ENCODE data around the gene UQCC2. TPM values are rescaled to one million over a fixed set of nuclear protein-coding genes. Genes with fewer than 3 reads are reported as not detected.

UQCC2 gene
- total and polyA plus RNA-seq, 4 donors, result 7.8 to 141 (median 48.1) TPM

DNA sequence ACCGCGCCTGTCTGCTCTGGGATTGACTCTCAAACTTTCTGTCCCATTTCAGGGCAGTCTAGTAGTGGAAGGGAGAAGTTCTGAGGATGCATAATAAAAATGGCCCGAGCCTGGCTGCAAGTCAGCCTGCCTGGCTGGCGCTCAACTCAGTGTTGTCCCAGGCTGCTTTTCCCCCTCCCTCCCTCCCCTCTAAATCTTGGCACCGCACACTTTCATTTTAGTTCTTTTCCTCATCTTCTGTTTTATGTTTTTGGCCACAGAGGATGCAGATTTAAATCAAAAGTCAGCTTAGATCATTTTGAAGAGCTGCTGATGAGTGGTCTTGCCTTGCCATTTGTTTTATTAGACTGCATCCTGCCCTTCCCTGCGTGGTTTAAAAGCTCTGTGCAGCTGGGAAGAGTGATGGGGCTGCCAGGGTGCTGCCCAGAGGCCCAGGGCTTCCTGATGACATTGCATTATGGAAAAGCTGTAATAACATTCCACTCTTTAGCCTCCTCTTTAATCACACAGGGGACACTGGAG lies 6.5 kb upstream of the UQCC2 start:
- peaks cover 7 to 44% (median 25%) of the 10 kb centered on the region in 5 donors for H3K4me1 ChIP-seq (ENCODE audit: control insufficient read depth in 5 of 5, insufficient read depth in 5 of 5, low read length in 5 of 5)

DNA sequence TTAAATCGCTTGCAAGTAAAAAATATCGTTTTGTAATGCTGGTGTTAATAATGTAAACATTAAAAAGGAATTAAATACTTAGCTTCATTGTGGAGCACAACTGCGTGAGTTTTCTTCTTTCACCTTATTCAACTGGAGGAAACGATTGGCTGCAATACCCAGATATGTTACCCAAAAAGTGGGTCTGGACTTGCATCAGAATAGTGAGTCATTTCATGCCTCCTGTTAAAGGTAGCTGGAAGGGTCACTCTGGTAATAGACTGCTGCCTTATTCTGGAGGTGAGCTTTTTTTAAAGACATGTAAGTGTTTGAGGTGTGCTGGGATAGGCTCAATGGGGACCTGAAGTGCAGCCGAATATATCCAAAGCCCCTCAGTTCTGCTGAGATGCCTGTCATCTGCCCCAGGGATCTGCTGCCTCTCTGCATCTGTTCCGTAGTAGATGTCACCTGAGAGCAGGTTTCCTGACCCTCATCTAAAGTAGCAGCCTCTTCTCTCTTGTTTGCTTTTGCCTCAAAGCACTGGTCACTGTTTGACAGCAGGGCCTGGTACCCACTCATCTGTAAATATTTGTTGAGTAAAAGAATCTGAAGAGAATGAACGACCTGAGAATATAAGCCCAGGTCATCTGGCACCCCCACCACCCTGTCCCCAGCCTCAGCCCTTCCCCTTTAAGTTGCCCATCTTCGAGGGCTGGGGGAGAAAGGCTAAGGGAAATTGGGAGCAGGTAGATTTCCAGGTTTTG lies 5.6 kb upstream of the UQCC2 start:
- no peaks in the 10 kb centered on the region for H3K27me3 ChIP-seq (ENCODE audit: control insufficient read depth in 3 of 3, insufficient read depth in 3 of 3, low read length in 2 of 3)
- ATAC-seq (ENCODE audit: insufficient read depth, low FRiP score), result no peak
- no peaks in the 10 kb centered on the region for H3K36me3 ChIP-seq (ENCODE audit: control insufficient read depth in 4 of 4, insufficient read depth in 4 of 4, low read length in 4 of 4)
- WGBS, 2 donors, result 71 to 82% methylated on average over 8 of the region's 8 CpGs
- TF ChIP-seq, protein P1, sequence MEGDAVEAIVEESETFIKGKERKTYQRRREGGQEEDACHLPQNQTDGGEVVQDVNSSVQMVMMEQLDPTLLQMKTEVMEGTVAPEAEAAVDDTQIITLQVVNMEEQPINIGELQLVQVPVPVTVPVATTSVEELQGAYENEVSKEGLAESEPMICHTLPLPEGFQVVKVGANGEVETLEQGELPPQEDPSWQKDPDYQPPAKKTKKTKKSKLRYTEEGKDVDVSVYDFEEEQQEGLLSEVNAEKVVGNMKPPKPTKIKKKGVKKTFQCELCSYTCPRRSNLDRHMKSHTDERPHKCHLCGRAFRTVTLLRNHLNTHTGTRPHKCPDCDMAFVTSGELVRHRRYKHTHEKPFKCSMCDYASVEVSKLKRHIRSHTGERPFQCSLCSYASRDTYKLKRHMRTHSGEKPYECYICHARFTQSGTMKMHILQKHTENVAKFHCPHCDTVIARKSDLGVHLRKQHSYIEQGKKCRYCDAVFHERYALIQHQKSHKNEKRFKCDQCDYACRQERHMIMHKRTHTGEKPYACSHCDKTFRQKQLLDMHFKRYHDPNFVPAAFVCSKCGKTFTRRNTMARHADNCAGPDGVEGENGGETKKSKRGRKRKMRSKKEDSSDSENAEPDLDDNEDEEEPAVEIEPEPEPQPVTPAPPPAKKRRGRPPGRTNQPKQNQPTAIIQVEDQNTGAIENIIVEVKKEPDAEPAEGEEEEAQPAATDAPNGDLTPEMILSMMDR (IDR thresholded peaks at IDR 0.05; ENCODE audit: control extremely low read depth, extremely low read depth), result no peak
- no peak overlapping the region for H3K4me3 ChIP-seq
- no peak for DNase-seq
- H3K9me3 ChIP-seq (ENCODE audit: control insufficient read depth in 4 of 4, insufficient read depth in 3 of 4, low read length in 3 of 4), result no peaks in the 10 kb centered on the region
- peaks cover 7 to 42% (median 25%) of the 10 kb centered on the region in 5 donors for H3K4me1 ChIP-seq (ENCODE audit: control insufficient read depth in 5 of 5, insufficient read depth in 5 of 5, low read length in 5 of 5)
- no peak overlapping the region for H3K9ac ChIP-seq (ENCODE audit: insufficient read depth in 1 of 2, low read length in 2 of 2)
- peak overlapping the region in 1 of 2 donors; percentile 13 for H3K27ac ChIP-seq (ENCODE audit: low read depth in 1 of 2, low read length in 1 of 2)

More for the DNA sequence above, 6.5 kb upstream of the UQCC2 start:
- Histone ChIP-seq H3K27me3 (ENCODE audit: control insufficient read depth in 3 of 3, insufficient read depth in 3 of 3, low read length in 2 of 3) (no peaks in the 10 kb centered on the region), H3K36me3 (ENCODE audit: control insufficient read depth in 4 of 4, insufficient read depth in 4 of 4, low read length in 4 of 4) (no peaks in the 10 kb centered on the region), H3K27ac (ENCODE audit: low read depth in 1 of 2, low read length in 1 of 2) (peak overlapping the region in 1 of 2 donors; percentile 43), H3K4me3 (no peak overlapping the region), H3K9me3 (ENCODE audit: control insufficient read depth in 4 of 4, insufficient read depth in 3 of 4, low read length in 3 of 4) (no peaks in the 10 kb centered on the region), H3K9ac (ENCODE audit: insufficient read depth in 1 of 2, low read length in 2 of 2) (no peak overlapping the region)
- DNase-seq (peak; percentile 89 to 98 (median 98)), ATAC-seq (ENCODE audit: insufficient read depth, low FRiP score) (no peak)
- TF ChIP-seq, protein P1 (IDR thresholded peaks at IDR 0.05; ENCODE audit: control extremely low read depth, extremely low read depth), result no peak
- WGBS, 2 donors, result 49 to 51% methylated on average over 6 of the region's 6 CpGs

DNA sequence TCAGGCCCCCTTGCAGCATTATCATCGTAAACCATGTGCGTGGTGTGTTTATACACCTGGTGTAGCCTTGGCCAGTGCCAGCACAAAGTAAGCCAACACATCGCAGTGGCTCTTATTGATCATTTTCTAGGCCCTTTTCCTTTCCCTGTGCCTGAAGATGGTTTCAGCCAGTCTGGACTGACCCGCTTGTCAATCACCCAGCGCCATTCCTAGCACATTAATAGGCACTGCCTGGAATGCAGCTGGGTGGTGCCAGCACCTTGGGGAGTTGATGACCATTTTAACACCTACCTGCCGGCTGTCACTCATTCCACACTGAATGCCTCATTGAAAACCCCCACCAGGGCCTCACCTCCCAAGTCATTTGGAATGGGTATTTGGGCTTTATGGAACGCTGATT lies 4.9 kb upstream of the UQCC2 start:
- Histone ChIP-seq H3K9me3 (ENCODE audit: control insufficient read depth in 4 of 4, insufficient read depth in 3 of 4, low read length in 3 of 4) (no peaks in the 10 kb centered on the region), H3K36me3 (ENCODE audit: control insufficient read depth in 4 of 4, insufficient read depth in 4 of 4, low read length in 4 of 4) (no peaks in the 10 kb centered on the region), H3K27me3 (ENCODE audit: control insufficient read depth in 3 of 3, insufficient read depth in 3 of 3, low read length in 2 of 3) (no peaks in the 10 kb centered on the region), H3K9ac (ENCODE audit: insufficient read depth in 1 of 2, low read length in 2 of 2) (no peak overlapping the region), H3K27ac (ENCODE audit: low read depth in 1 of 2, low read length in 1 of 2) (peak overlapping the region in 1 of 2 donors; percentile 0), H3K4me1 (ENCODE audit: control insufficient read depth in 5 of 5, insufficient read depth in 5 of 5, low read length in 5 of 5) (peaks cover 4 to 41% (median 25%) of the 10 kb centered on the region in 5 donors), H3K4me3 (no peak overlapping the region)
- WGBS, 2 donors, result 78 to 90% methylated on average over 7 of the region's 7 CpGs
- DNase-seq, result no peak
- no peak for ATAC-seq (ENCODE audit: insufficient read depth, low FRiP score)
- TF ChIP-seq, protein P1 (IDR thresholded peaks at IDR 0.05; ENCODE audit: control extremely low read depth, extremely low read depth), result no peak
